HCT116 (cell line): ENCODE measurements around the gene DIPK1B. TPM values are rescaled to one million over a fixed set of nuclear protein-coding genes. Genes with fewer than 3 reads are reported as not detected.

Experiments
- ATAC-seq: fragments of 200-7000 bp; cut with Tn5 transposase; 2 replicates; pipeline ENCODE4 v1.9.1; 2020; ENCODE audit warnings: mild to moderate bottlenecking, moderate library complexity
- BruUV-seq: library from RNA; stranded (reverse); fragments of 400-500 nt; replicated peaks from 2 replicates; lab custom pipeline; 2021; lab: Mats Ljungman, UMichigan
- CTCF ChIA-PET: fragments of 300-600 bp; sonication (Branson Sonifier 250); formaldehyde crosslinking; loops from one replicate; lab custom pipeline; 2021; ENCODE audit warnings: antibody characterized with exemption; lab: Charles Lee
- POLR2A ChIA-PET: fragments of 300-600, 350-600 bp; sonication (Branson Sonifier 250); formaldehyde crosslinking; loops from one replicate; lab custom pipeline; 2021; ENCODE audit warnings: antibody characterized with exemption; lab: Charles Lee
- RAD21 ChIA-PET, 2 experiments: fragments of 300-600 bp; sonication (Branson Sonifier 250); formaldehyde crosslinking; loops; one replicate each; lab custom pipeline; 2023; ENCODE audit warnings: low total read pairs in 2 of 2; ENCODE audit not compliant: uncharacterized antibody in 2 of 2, unreplicated experiment in 2 of 2, low non-redundant PET in 1 of 2; lab: Charles Lee
- DNase-seq: peaks from one replicate; pipeline ENCODE4 v3.0.0-alpha.2; 2010; ENCODE audit warnings: low read depth, low spot score
- H2AFZ ChIP-seq: fragments of 200-600 bp; shearing (Covaris generic), sonication (generic); 2 replicates; pipeline ENCODE4 v1.6.1; 2017; ENCODE audit warnings: low read depth, mixed run types, mixed read lengths, antibody characterized with exemption, low read length; ENCODE audit not compliant: poor library complexity, severe bottlenecking
- H3K27ac ChIP-seq: 2 replicates; pipeline ENCODE4 v1.5.1; 2012; ENCODE audit warnings: low read depth, low read length
- H3K27me3 ChIP-seq: fragments of 200-600 bp; sonication (generic); 2 replicates; pipeline ENCODE4 v1.6.1; 2016; ENCODE audit warnings: mixed run types, low read length, mixed read lengths; ENCODE audit not compliant: insufficient read depth
- H3K36me3 ChIP-seq, 2 experiments: fragments of 200-500 bp in 1 of 2; fragments of 200-600 bp in 1 of 2; sonication (Bioruptor generic) in 1 of 2; sonication (generic) in 1 of 2; 2 replicates each; pipeline versions ENCODE4 v1.5.1 to v1.6.1; 2014 to 2016; ENCODE audit warnings: low read length in 2 of 2, inconsistent platforms in 1 of 2, mixed read lengths in 1 of 2, mixed run types in 1 of 2; ENCODE audit not compliant: insufficient read depth in 2 of 2, control insufficient read depth in 1 of 2
- H3K4me1 ChIP-seq, 2 experiments: fragments of 200-600 bp in 1 of 2; sonication (generic) in 1 of 2; 2 replicates each; pipeline versions ENCODE4 v1.5.1 to v1.6.1; 2012 to 2017; ENCODE audit warnings: low read length in 2 of 2, inconsistent platforms in 1 of 2, mild to moderate bottlenecking in 1 of 2, mixed read lengths in 1 of 2, mixed run types in 1 of 2, moderate library complexity in 1 of 2; ENCODE audit not compliant: insufficient read depth in 2 of 2, control insufficient read depth in 1 of 2
- H3K4me2 ChIP-seq: fragments of 200-600 bp; sonication (generic); 2 replicates; pipeline ENCODE4 v1.6.1; 2017; ENCODE audit warnings: mixed run types, low read length, mixed read lengths
- H3K4me3 ChIP-seq, 2 experiments: fragments of 200-600 bp in 1 of 2; sonication (generic) in 1 of 2; replicated peaks in 1 of 2; 2 replicates each; pipeline ENCODE4 v1.5.1; 2011 to 2016; ENCODE audit warnings: low read length in 2 of 2, control low read depth in 1 of 2, low read depth in 1 of 2, mild to moderate bottlenecking in 1 of 2, mixed read lengths in 1 of 2, mixed run types in 1 of 2
- H3K79me2 ChIP-seq: fragments of 200-600 bp; sonication (generic); 2 replicates; pipeline ENCODE4 v1.6.1; 2017; ENCODE audit warnings: mild to moderate bottlenecking, mixed run types, low read length, moderate library complexity, mixed read lengths; ENCODE audit not compliant: insufficient read depth
- H3K9ac ChIP-seq: fragments of 200-600 bp; sonication (generic); 2 replicates; pipeline ENCODE4 v1.6.1; 2016; ENCODE audit warnings: low read length, mixed read lengths
- H3K9me2 ChIP-seq: fragments of 200-600 bp; sonication (generic), shearing (Covaris generic); 2 replicates; pipeline ENCODE4 v1.6.1; 2017; ENCODE audit warnings: mixed run types, mild to moderate bottlenecking, moderate library complexity; ENCODE audit not compliant: insufficient read depth
- H3K9me3 ChIP-seq, 2 experiments: fragments of 200-500 bp in 1 of 2; fragments of 200-600 bp in 1 of 2; sonication (Bioruptor generic) in 1 of 2; sonication (generic) in 1 of 2; 2 replicates each; pipeline ENCODE4 v1.6.1; 2014 to 2017; ENCODE audit warnings: low read length in 2 of 2, mixed read lengths in 2 of 2, inconsistent platforms in 1 of 2, low read depth in 1 of 2, mild to moderate bottlenecking in 1 of 2, mixed run types in 1 of 2, moderate library complexity in 1 of 2; ENCODE audit not compliant: control insufficient read depth in 1 of 2, insufficient read depth in 1 of 2
- H4K20me1 ChIP-seq: fragments of 200-600 bp; sonication (generic), shearing (Covaris generic); 2 replicates; pipeline ENCODE4 v1.6.1; 2017; ENCODE audit warnings: mixed run types, mild to moderate bottlenecking, moderate library complexity; ENCODE audit not compliant: insufficient read depth
- EZH2 ChIP-seq: fragments of 200-600 bp; sonication (generic); IDR thresholded peaks from 2 replicates; pipeline ENCODE4 v1.6.1; 2017; ENCODE audit warnings: antibody characterized with exemption, mixed run types
- REST ChIP-seq: IDR thresholded peaks from 2 replicates; pipeline ENCODE4 v1.6.1; 2012; ENCODE audit warnings: low read depth
- SIN3A ChIP-seq: IDR thresholded peaks from 2 replicates; pipeline ENCODE4 v1.6.1; 2012; ENCODE audit warnings: low read depth
- SP1 ChIP-seq: IDR thresholded peaks from 2 replicates; pipeline ENCODE4 v1.6.1; 2012; ENCODE audit warnings: low read depth
- SRF ChIP-seq: IDR thresholded peaks from 2 replicates; pipeline ENCODE4 v1.6.1; 2012; ENCODE audit warnings: low read depth
- ZFX ChIP-seq: fragments of 450-650 bp; IDR thresholded peaks from 2 replicates; pipeline ENCODE4 v1.6.1; 2017
- intact Hi-C: fragments of 100-400 bp; cut with micrococcal nuclease; formaldehyde crosslinking; loops from 2 replicates; pipeline ENCODE4 v1.10.0; 2022
- total RNA-seq: library from RNA; stranded (reverse); gene quantifications from one replicate; pipeline ENCODE4 v1.2.1, GENCODE V29; 2021; ENCODE audit not compliant: unreplicated experiment

DIPK1B gene
- total RNA-seq, 1 experiment from 2014 or later, result 15.6 TPM

- no peak for TF ChIP-seq REST
- no peak for TF ChIP-seq SIN3A
Measured at GRCh38 chr9:136751814-136752213, 39.4 kb downstream of the DIPK1B start (continued).

GRCh38 chr9:136753371-136754058 is 41.1 kb downstream of the DIPK1B start:
- no peaks in the 10 kb centered on the region for H3K9me2 ChIP-seq
- intact Hi-C loops, result no loop called here
- BruUV-seq, result no TSS peak
- H3K79me2 ChIP-seq, result no peaks in the 10 kb centered on the region
- H3K9me3 ChIP-seq, result peaks cover 4 to 22% of the 10 kb centered on the region in 2 experiments; a peak in 3 of 4 replicates
- ChIA-PET RAD21 (no interaction called here), CTCF (no interaction called here), POLR2A (no interaction called here)
- H3K9ac ChIP-seq, result no peak overlapping the region
- TF ChIP-seq REST (no peak), SRF (no peak), EZH2 (no peak), ZFX (no peak), SP1 (no peak)
- H3K27ac ChIP-seq, result no peak overlapping the region
- H3K27me3 ChIP-seq, result no peaks in the 10 kb centered on the region
- H2AFZ ChIP-seq, result no peak overlapping the region
- no peak overlapping the region for H3K4me2 ChIP-seq
- no peaks in the 10 kb centered on the region for H3K4me1 ChIP-seq
- ATAC-seq (no peak), DNase-seq (no peak)
- H4K20me1 ChIP-seq, result no peaks in the 10 kb centered on the region
- H3K4me3 ChIP-seq, result no peak overlapping the region
- no peaks in the 10 kb centered on the region for H3K36me3 ChIP-seq
